Stromal cell of bone marrow (primary cell): ENCODE measurements around the gene MMD.
"Not testable (repeated sequence)": the region's sequence is repeated elsewhere in the genome, so short reads cannot be mapped to it uniquely, and the experiment has no call there.

Experiments used
- DNase-seq: peaks from one replicate; pipeline ENCODE4 v3.0.0-alpha.2; 2012; ENCODE audit warnings: low read depth

MMD gene

DNA sequence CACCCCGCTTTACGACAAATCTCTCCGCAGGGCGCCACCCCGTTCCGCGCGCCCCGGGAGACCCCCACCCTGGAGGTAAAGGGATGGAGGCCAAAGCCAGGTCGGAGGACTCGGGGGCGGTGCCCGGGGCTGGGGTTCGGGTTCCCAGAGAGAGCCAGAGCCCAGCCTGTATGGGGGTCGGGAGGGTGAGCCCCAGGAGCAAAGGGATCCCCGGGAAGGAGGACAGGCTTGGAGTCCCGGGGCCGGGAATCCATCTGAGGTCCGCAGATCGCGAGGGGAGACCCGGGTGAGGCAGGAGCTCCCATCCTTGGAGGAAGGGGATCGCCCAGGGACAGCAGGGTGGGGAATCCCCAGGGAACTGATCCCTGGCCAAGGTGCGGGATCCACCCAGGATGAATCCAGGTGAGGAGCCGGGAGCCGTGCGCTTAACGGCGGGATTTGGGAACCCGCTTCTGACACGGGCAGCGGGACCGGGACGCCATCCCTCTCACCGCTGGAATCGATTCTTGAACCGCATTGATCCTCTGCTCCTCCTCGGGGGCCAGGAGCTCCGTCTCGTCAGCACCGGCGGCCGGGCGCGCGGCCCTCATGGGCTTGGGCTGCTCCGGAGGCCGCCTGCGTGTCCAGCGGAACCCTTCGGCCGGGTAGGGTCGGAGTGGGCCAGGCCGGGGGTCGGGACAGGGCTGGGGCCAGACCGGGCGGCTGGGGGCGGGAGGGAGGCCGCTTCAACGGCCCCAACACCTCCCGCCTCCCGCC, at the start of gene MMD:
Gene MMD (minus strand): TSS at position 657 of the 756 bp plus-strand sequence. CDS start 140 bp downstream, at position 517.
- no peak for DNase-seq

DNA sequence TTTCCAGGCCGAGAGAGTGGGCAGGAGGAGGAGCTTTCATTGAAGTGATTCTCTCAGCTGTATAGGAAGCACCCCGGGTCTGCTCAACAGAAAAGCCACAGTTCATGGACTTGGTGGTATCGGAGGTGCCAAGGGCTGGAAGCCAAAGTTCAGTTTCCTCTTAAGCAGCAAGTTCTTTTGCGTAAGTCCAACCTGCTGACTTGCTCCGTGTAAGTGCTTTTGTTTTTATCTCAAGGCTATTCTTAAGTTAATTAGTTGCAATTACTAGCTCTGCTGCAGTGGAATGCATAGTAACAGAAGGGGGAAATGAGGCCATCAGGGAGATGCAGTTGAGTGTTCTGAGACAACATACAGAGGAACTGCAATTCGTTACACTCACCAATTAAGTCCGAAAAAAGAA, 45.0 kb upstream of the MMD start:
- DNase-seq, result no peak

- DNase-seq, result not testable (repeated sequence)
These were observed 44.1 kb upstream of the MMD start for GRCh38 chr17:55465771-55466170.

DNA sequence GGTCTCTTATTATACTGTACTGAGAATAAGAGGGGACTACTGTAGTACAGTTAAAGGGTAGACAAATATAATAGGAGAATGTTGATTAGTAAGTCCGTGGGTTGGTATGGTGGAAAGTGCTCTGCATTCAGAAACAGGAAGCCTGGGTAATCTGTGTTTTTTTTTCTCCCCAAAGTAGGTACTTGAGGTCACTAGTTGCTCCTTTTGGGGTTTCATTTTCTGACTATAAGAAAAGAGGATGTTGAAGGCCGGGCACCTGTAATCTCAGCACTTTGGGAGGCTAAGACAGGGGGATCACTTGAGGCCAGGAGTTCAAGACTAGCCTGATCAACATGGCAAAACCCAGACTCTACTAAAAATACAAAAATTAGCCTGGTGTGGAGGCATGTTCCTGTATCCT, 42.0 kb upstream of the MMD start:
- no peak for DNase-seq

DNA sequence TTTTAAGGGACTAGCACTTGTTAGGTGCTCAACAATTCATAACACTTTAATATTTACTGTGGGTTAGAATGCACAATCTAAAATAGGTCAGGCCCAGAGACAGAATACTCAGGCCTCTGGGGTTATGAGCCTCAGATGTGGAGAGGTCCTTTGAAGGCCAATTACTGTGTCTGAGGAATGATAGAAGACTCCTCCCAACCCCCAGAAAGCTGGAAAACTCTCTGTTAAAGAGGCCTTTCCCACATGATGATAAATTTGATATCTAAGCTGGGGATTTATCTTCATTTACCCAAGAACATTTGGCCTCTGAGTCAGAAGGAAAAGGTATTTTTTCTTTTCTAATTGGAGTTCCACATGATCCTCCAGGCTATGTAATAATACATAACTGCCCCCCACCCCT, 41.1 kb upstream of the MMD start:
- no peak for DNase-seq

DNA sequence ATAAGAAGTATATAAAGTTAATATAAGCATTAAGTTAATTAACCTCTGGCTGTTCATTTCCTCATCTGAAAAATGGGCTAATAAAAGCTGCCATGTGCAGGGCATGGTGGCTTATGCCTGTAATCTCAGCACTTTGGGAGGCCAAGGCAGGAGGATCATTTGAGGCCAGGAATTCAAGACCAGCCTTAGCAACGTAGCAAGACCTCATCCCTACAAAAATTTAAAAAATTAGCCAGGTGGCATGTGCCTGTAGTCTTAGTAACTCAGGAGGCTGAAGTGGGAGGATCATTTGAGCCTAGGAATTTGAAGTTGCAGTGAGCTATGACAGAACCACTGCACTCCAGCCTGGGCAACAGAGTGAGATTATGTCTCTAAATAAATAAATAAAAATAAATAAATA, 40.6 kb upstream of the MMD start:
- DNase-seq, result no peak

DNA sequence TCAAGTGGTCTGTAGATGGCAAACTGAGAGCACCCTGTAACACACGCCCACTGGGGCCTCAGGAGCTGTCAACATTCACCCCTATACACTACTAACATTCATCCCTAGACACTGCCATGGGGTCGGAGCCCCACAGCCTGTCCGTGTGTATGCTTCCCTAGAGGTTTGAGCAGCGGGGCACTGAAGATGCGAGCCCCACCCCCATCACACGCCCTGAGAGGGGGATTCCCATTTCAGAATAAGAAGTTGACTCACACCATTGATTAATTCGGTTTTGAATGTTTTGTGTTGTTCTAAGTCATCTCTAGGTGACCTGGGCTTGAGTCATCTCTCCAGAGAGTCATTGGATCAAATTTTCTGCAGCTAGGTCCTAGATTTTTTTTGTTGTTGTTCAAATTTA, 37.3 kb upstream of the MMD start:
- DNase-seq, result peak; percentile 84

DNA sequence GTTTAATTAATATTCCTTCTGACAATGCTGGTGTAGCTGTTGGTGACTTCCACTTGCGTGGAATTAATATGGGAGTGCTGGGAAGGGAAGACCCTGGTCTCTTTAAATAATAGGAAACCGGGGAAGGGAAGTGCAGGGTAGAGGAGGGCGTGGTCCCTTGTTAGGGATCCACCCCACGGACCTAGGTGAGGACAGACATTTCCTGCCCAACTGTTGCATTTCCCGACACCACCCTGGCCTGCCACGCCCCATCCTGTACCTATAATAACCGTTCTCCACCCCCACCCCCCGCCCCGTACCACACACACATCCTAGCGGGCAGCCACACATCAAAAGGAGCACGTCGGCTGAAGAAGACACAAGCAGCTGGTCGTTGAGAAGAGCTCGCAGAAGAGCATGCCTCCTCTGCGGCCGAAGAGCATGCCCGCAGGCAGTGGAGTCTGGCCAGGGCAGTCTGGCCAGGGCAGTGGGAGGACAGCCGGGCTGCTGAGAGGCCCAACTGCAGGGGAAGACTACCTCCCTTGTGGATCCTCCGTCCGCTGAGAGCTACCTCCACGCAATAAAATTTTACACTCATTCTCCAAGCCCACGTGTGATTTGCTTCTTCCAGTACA, 36.8 kb upstream of the MMD start:
- no peak for DNase-seq

GRCh38 chr17:55456307-55457240, 34.9 kb upstream of the MMD start:
- DNase-seq, result no peak

- DNase-seq, result peak; percentile 81
These were observed 33.4 kb upstream of the MMD start for GRCh38 chr17:55454906-55455474.

- no peak for DNase-seq
These were observed 32.4 kb upstream of the MMD start for GRCh38 chr17:55453839-55454557.

DNA sequence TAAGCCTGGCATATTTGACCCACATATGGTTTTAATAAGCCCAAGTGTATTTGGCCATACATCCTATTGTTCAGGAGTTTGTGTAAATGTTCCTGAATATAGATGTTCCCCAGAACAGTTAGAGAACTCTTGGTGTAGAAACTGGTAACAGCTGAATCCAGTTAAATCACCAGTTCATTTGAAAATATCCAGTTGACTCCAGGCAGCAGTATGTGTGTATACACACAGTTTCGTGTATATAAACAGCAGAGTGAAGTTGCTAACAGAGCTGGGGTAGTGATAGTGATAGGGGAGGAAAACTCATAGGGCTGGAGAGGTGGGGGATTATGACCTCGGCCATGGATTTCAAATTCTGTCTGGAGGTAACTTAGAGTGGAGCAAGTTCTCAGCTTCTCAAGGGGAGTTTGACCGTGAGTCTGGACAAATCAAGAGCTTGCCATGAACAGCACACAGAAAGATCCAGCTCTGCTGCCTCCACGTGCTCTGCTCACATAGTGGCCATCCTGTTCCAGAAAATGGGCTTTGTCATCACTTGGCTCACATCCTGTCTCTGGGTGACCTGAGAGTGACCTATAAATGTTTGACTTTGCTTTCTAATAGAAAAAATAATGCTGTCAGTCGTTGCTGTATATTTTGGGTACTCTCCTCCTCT, 30.6 kb upstream of the MMD start:
- DNase-seq, result peak; percentile 84

- no peak for DNase-seq
These were observed 30.1 kb upstream of the MMD start for GRCh38 chr17:55451758-55452138.

GRCh38 chr17:55451203-55451641, 29.6 kb upstream of the MMD start:
- no peak for DNase-seq

- no peak for DNase-seq
These were observed 28.7 kb upstream of the MMD start for GRCh38 chr17:55450232-55450825.

- DNase-seq, result no peak
These were observed 27.0 kb upstream of the MMD start for GRCh38 chr17:55448681-55449080.

GRCh38 chr17:55446581-55447205, 25.1 kb upstream of the MMD start:
- DNase-seq, result no peak

DNA sequence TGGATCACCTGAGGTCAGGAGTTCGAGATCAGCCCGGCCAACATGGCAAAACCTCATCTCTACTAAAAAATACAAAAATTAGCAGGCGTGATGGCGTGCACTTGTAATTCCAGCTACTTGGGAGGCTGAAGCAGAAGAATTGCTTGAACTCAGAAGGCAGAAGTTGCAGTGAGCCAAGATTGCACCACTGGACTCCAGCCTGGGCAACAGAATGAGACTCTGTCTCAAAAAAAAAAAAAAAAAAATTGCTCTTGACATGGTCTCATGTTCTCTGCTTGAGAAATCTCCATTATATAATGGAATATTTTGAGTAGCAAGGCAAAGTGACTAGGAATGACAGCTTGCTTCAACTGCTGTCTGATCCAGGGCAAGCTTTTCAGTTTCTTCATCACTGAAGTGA, 24.4 kb upstream of the MMD start:
- not testable (repeated sequence) for DNase-seq

DNA sequence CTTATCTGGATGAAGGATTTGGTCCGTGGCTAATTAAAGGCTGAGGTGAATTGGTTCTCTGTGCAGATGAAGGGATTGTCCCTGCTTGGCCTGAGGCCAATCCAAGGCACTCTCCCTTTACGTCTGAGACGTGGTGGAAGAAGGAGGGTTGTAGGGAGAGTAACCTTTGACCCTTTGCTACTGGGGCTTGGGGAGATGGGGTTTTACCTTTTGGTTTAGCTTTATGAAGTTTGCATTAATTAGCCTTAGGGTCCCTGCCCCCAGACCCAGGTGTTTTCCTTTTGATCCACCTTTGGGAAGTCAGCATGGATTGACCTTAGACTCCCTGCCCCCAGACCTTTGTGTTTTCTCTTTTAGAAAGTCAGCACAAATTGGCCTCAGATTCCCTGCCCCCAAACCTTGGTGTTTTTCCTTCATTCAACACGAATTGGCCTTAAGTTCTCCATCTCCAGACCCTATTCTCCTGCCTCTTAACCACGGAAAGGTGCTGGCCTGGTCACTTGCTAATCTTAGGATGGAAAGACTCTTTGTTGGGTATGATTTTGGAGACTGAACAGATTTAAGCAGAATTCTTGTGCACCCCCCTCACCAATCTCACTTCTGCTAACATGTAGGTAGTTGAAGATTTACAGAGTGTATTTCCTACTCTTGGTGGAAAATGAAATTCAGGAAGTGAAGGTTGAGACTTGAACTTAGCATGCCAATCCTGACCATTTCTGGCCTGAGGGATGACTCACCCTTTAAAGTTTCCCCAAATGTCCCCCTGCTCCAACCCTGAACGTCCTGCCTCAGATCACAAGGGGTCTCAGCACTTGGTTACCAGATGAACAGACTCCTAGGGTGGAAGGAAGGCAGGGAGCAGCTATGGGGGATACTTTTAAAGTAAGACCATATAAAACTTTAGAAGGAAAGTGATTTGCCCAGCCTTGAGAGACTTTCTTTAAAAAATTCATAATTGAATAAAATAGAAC, 23.1 kb upstream of the MMD start:
- DNase-seq, result no peak
